GM19023 (cell line): ENCODE data around the gene KIF1A.
"Not testable (repeated sequence)": the region's sequence is repeated elsewhere in the genome, so short reads cannot be mapped to it uniquely, and the experiment has no call there.

ENCODE experiments used
- ATAC-seq: cut with Tn5 transposase; IDR thresholded peaks from one replicate; pipeline ENCODE4 v1.9.1; 2021; ENCODE audit warnings: mild to moderate bottlenecking, moderate library complexity; ENCODE audit not compliant: unreplicated experiment

Gene KIF1A

DNA sequence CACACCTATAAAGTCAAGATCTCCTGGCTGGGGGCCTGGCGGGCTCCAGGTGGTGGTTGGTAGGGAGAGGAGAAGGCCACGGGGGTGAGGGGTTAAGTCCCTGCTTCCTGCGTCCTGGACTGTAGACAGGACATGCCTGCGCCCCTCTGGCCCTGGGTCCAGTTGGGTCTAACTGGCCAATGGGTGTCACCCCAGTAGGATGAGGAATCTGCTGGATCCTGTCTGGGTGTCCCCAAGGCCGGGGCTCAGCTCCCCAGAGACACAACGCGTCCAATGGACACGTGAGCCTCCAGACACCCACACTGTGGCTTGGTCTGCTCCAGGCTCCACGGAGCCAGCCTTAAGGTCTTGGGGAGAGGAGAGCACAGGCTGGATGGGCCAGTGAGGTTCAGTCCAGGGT, 108.7 kb downstream of the KIF1A start:
- ATAC-seq = no peak

DNA sequence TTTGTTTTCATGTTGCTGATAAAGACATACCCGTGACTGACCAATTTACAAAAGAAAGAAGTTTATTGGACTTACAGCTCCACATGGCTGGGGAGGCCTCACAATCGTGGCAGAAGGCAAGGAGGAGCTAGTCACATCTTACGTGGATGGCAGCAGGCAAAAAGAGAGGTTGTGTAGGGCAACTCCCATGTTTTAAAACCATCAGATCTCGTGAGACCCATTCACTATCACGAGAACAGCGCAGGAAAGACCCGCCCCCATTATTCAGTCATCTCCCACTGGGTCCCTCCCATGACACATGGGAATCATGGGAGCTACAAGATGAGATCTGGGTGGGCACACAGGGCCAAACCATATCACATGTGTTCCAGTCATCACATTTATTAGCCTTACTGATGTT, 111.6 kb downstream of the KIF1A start:
- ATAC-seq = no peak

DNA sequence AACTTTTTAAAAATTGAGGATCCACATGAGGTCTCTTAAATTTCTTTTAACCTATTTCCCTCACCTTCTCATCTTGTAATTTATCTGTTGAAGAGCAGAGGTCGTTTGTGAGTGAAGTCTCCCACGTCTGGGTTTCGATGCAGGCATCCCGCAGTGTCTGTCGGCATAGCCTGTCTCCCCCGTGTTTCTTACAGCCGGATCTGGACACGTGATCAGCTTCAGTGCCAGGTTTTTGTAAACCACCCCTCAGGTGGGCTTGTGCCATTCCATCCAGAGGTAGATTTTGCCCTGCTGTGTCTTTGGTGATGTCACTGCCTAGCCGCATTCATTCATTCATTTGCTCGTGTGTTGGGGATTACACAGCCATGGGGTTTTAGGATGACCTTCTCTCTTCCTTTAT, 112.2 kb downstream of the KIF1A start:
- no peak for ATAC-seq

DNA sequence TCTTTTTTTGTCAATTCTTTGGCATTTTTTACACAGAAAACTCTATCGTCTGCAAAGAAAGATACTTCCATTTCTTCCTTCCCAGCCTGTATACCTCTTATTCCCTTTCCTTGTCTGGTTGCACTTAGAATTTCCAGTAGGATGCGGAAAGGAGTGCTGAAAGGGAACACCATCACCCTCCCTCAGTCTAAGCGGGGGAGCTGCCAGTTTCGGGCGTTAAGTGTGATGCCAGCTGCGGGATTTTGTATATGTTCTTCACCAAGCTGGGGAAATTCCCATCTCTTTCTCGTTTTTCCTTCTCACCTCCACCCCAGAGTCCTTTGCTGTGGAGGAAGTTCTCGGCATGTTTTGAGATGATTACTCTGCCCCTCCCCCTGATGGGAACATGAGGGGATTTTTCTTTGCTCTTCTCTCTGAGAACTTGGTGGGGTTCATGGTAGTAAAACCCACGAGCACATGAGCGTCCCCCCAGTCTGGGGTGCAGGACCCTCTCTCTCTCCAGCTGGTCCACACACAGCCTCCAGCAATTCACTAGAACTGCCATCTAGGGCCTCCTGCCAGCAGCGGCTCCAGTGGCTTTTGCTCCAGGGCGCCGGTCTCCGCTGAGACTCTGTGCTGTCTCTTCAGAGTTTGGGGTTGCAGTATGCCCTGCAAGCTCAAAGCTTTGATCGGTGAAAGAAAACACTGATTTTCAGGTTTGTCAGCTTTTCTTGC, 112.8 kb downstream of the KIF1A start:
- ATAC-seq = no peak

DNA sequence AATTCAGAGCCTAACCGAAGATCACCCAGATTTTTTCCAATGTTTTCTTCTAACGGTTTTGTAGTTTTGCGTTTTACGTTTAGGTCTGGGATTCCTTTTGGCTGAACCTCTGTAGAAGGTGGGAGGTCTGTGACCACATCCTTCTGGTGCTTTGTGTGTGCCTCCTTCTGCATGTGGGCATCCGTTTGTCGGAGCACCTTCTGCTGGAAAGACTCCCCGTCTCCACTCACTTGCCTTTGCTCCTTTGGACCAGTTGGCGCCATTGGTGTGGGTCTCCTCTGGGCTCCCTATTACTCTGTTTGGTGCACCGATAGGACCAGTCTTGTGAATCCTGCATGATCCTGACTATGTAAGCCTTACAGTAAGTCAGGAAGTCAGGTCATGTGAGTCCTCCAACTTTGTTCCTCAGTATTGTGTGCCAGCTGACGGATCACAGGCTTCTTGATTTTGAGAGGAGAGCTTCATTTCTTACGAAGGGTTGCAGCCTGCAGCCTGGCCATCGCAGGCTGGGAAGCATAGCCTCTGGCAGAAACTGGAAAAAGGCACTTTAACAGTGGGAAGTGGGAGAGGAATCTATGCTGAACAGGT, 114.7 kb downstream of the KIF1A start:
- ATAC-seq = no peak

DNA sequence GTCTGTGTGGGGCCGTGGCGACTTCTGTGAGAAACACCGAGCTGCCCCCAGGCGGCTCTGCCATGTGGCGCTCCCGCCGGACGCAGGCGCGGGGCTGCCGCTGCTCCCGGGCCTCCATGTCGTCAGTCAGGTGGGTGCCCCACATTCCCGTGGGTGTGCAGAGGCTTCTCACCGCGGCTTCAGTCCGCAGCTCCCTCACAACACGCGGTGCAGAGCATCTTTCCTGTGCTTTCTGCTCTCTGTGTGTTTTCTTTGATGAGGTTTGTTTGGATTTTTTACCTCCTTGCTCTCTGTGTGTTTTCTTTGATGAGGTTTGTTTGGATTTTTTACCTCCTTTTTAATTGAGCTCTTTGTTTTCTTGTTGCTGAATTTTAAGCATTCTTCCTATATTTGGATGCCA, 115.4 kb downstream of the KIF1A start:
- ATAC-seq = no peak

DNA sequence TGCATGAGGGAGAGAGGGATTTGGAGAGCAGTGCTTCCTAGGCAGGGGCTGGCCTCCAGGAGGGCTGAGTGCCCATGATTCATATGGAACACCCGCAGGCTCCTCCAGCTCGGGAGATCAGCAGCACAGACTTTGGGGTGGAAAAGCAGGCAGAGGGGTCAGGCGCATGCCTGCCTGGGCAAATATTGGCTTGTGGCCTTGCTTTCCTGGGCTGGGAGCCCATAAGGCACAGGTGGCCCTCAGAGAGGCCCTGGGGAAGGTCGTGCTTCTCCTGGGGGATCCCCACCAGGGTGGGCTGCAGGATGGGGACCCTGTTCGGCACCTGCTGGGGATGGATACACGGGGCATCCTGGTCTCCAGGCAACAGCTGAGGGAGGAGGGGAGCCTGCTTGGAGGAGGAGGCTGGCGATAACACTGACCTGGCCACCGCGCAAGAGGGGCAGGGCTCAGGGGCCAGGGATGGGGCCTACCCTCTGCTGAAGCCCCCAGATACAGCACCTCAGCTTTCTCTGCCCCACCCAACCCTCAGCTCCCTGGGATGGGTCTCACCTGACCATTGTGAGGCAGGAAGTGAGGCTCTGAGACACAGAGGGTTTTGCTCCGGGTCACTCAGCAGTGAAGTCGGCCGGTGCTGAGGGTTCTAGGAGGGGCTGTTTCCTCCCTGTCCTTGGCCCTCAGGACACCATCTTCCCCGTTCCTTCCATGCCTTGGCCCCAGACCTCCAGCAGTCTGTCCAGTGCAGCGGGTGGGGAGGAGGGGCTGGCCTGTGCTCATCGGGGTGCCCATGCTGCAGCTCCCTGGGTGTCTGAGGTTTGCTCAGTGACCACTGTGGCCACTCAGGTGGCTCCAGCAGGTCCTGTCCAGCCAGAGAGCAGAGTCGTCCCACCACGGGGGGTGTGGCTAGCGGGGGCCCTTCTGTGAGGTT, 116.3 kb downstream of the KIF1A start:
- no peak for ATAC-seq

DNA sequence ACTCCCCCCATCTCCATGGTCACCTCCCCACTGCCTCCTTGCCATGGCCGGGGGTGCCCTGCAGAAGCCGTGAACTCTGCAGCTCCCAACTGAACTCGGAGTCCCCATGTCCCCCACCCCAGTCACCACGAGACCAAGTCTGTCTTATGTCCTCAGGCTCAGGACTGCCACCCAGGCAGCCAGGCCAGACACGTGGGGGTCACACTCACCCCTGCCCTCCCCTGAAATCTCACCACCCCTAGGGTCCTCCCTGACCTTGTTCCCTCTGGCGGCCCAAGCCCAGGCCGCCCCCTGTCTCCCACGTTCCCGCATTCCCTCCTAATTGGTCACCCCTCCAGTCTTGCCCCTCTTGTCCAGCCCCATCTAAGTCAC, 117.4 kb downstream of the KIF1A start:
- ATAC-seq = no peak

DNA sequence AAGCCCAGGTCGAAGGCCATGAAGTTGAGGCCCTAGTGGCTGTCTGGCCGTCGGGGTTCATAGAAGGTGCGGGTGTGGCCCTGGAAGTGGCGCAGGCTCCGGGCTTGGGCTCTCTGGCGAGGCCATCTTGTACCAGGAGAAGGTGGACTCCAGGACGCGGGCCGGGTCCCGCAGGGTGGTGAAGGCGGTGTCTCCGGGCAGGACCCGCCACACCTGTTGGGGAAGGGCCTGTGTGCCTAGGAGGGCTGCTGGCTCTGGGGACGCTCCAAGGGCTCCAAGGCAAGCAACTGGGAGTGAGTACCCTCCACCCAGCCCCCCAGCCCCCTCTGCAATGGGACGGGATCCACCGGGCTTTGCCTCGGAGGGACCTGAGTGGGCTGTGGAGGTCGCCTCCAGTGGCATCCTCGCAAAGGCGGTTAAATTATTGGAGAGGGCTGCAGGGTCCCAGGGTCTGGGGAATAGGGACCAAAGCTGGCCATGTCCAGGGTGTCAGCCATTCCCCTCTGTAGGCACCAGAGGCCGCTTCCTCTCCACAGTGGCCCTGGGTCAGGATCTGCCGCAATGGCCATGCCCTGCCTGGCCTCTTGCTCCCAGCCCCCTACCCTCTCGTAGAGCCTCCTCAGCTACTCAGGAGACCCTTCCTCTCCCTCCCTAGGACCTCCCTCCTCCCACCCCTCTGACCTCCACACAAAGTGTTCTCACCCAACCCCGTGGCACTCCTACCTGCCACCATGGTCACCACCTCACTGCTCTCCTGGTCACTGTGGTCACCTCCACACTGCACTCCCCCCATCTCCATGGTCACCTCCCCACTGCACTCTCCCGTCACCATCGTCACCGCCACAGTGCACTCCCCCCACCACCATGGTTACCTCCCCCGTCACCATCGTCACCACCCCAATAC, 118.0 kb downstream of the KIF1A start:
- no peak for ATAC-seq

DNA sequence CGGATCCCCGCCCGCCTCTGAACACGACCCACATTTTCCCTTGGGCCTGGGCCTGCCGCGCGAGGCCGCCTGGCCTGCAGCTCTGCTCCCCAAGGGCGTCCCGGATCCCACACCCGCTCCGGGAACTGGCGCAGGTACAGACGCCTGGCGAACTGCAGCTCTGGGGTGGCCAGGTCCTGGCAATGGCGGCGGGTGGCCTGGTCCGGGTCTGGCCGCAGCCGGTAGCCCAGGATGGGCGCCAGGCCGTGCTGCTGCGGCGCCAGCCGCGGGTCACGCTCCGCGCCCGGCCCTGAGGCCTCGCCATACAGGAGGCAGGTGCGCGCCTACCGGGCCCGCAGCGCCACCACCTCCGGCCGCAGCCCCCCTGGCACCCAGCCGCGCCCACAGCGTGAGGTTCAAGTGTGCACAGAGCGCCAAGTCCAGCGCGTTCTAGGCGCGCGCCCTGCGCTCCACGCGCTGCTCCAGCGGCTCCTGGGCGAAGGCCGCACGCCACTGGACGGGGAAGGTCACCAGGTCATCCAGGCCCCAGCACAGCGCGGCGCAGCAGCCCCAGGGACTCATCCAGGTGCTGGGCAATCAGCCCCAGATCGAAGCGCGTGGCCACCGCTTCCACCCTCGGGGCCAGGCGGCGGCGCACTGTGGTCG, 118.8 kb downstream of the KIF1A start:
- no peak for ATAC-seq

DNA sequence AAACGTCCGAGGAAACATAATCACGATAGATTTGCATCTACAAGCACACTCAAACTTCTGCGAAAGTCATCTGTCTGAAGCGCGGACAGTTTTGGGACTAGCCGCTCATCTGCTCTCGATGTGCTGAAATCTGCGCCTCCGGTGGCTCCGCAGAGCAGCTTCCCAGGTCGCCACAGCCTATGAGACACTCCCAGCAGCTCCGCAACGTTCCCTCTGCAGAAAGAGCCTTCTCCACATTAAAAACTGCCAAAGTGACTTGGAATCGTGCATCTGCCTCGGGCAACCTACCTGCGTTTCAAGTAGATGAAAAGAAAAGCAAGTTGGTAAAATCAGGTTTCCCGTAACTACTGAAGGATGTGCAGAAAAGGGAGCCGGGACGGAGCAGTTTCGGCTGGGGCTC, 119.4 kb downstream of the KIF1A start:
- ATAC-seq = not testable (repeated sequence)

DNA sequence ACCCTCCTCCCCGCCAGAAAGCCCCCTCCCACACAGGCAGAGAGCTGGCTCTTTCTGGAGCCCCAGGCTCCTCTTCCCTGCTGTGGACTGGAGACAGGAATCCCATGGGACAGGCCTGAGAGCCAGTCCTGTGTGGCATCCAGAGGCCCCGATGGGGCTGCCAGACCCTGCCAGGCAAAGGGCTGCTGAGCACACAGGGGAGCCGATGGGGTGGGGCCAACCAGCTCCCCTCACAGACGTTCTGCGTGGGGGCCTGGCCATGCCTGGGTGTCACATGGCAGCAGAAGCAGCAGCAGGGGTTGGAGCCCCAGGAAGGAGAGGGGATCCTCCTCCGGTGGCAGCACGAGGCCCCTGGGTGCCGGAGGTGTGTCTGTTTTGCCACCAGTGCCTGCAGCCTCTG, 120.2 kb downstream of the KIF1A start:
- ATAC-seq = not testable (repeated sequence)

DNA sequence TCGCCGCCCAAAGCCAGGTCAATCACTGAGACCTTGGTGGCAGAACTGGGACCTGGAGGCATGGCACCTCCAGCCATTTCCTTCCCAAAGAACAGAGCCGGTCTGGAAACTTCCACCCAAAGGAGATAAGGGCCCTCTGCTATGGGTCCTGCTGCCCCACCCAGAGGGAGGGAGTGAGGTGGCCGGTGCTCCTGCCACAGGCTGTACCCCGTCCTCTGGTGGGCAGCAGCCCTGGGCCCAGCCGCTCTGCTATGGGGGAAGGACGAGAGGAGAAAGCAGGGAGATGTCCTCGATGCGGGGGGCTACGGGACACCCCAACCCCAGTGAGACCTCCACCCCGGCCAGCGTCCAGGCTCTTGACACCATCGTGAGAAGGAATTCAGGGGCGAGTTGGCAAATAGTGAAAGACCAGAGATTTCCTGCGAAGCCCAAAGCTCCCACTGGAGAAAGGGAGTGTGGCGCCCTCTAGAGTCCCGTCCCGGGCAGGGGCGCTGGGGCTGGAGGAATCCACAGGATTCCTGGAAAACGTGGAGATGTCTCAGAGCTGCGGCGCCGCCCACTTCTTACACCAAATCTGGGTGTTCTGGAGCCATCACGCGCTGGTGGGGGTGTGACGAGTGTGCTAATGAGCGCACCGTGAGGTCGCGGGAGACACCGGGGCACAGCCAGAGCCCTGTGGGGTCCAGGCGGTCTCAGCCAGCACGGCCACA, 121.0 kb downstream of the KIF1A start:
- not testable (repeated sequence) for ATAC-seq

DNA sequence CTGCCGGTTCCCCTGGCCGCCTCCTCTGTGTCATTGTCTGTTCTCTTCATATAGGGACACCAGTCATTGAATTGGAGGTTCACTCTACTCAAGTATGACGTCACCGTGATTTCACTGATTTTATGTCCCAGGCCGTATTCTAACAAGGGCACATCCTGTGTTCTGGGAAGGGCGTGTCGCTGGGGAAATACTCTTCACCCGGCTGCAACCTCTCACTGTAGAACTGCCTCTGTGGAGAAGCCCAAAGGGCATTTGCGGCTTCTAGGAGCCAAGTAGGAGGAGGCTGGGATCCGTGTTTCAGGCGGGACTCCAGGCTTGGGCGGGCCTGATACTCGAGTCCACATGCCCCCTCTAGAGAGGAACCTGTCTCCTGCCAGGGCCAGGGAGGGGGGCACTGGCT, 123.5 kb downstream of the KIF1A start:
- not testable (repeated sequence) for ATAC-seq

DNA sequence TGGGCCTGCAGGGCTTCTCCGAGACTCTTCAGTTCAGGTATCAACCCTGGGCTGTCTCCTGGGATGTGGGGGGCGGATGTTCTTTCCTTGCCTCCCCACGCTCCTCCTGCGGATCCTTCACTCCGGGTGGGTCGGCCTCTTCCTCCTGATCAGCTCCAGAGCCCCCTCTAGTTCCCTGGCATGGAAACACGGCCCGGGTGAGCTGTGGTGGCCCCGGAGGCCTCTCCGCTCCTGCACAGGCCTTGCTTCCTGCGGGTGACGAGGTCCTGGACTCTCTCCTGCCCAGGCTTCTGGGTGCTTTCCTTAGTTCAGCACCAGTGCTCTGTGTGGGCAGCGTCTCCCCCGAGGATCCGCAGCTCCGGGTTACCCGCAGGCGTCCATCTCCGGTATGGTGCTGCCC, 124.4 kb downstream of the KIF1A start:
- not testable (repeated sequence) for ATAC-seq

DNA sequence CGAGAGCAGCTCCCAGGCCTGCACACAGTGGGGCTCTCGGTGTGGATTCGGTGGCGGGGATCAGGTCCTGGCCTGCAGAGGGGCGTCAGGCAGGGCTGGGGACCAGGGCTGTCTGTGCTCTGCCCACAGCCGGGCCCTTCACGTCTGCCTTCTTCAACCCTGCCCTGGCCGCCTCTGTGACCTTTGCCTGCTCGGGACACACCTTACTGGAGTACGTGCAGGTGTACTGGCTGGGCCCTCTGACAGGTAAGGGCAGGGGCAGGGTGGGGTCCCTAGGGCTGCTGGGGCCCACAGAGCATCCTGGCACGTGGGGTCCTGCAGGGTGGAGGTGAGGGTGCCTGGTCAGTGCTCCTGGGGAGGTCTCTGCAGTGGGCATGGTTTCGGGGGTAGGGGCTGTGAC, 125.7 kb downstream of the KIF1A start:
- not testable (repeated sequence) for ATAC-seq

DNA sequence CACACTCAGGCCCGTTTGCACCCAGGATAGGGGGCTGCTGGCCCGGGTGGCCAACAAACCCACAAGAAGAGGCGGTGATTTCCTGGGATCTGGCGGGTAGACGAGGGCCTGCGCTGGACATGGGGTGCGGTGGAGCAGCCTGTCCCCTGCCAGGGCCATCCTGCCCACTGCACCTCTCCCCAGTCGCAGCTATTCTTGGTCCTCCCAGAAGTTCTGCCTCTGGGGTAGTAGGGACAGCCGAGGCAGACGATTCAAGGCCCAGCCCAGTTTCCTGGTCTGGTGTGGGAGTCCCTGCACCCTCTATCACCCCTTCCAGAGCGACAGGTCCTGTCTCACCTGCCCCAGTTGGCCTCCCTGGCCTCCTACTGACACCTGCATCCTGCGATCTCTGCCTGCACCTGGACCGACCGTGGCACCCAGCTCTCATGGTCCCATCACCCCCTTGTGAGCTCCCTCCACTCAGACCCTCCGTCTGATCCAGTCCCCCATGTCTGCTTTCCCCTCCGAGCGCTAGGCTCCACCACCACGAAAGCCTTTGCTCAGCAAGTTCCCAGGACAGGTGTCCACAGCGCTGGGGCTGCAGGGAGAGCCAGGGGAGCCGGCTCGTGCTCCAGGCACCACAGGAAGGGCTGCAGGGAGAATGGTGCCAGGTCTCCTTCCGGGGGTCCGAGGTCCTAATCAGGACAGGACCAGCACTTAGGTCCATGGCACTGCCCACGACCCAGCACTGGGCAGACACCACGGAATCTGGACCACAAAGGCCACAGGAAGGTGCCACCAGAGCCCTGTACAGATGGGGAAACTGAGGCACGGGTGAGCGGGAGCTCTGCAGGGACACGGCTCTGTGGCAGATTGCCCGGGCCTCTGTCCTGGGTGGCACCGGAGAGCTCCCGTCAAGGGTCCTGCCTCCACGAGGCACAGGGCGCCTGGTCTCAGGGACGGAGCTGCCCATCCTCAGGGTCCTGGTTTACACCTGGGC, 127.1 kb downstream of the KIF1A start:
- ATAC-seq = not testable (repeated sequence)

DNA sequence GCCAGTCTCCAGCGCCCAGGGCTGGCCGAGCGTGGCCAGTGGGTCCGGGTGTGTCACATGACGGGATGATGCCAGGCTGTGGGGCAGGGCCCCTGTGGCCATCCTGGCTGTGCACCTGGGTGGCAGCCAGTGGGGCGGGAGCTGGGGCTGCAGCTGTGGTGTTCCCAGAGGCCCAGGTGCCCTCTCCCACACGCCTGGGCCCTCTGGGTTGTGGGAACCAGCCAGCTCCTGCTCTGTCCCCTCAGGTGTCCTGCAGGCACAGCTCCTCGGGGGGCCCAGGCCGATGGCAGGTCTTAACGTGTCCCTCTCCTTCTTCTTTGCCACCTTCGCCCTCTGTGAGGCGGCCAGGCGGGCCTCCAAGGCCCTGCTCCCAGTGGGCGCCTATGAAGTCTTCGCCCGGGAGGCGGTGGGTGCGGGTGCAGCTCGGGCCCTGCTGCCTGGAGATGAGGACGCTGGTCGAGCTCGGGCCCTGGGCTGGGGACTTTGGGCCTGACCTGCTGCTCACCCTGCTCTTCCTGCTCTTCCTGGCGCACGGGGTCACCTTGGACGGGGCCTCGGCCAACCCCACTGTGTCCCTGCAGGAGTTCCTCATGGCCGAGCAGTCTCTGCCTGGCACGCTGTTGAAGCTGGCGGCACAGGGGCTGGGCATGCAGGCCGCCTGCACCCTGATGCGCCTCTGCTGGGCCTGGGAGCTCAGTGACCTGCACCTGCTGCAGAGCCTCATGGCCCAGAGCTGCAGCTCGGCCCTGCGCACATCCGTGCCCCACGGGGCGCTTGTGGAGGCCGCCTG, 128.2 kb downstream of the KIF1A start, which contains the start of gene AQP12A:
Gene AQP12A, plus strand, starts transcription at position 236 of the 790 bp plus-strand sequence. Its CDS starts 48 bp downstream, at position 284.
- ATAC-seq = not testable (repeated sequence)
